Body of pancreas (tissue), 4 donors: ENCODE measurements around the gene MYO10.

Experiments used
- CTCF ChIP-seq, 7 experiments: fragments of 450-650 bp in 4 of 7; fragments of 200-600 bp in 3 of 7; sonication (generic) in 3 of 7; IDR thresholded peaks; one replicate each; pipeline ENCODE4 v1.5.1; 2016 to 2019; ENCODE audit warnings: antibody characterized with exemption in 7 of 7
- POLR2A ChIP-seq, 3 donors: fragments of 450-650 bp; IDR thresholded peaks; one replicate each; pipeline ENCODE4 v1.6.1; 2016; ENCODE audit warnings: antibody characterized with exemption in 3 of 3, mild to moderate bottlenecking in 2 of 3

- TF ChIP-seq POLR2A (IDR thresholded peaks at IDR 0.05): no peak
- no peak for TF ChIP-seq CTCF (IDR thresholded peaks at IDR 0.05)
Observed at GRCh38 chr5:16974981-16975380, 38.9 kb upstream of the MYO10 start.
